GM12872 (cell line): ENCODE results near the gene HENMT1.

Experiments used
- TF ChIP-seq, protein P1 (sequence below): IDR thresholded peaks from 3 replicates; pipeline ENCODE4 v1.5.1; 2011; ENCODE audit warnings: low read depth, mild to moderate bottlenecking, low read length, moderate library complexity; ENCODE audit not compliant: insufficient read depth

Gene HENMT1

DNA sequence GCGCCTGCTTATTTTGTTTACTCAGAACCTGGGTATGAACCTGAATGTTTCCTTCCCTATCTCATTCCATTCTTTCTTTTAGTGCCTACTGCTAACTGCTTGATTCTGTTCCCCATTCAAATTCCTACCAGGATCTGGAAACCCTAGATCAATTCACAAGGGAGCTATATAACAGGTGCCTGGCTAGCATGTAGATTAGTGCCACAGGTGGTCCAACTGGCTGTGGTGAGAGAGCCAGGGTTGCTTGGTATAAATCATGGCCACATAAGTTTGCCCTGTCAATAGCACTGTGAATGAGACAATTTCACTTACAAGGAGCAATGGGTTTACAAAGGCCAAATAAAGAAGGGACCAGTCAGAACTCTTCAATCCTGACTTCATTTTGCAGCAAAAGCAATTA, 24.6 kb upstream of the HENMT1 start:
- TF ChIP-seq, protein P1, sequence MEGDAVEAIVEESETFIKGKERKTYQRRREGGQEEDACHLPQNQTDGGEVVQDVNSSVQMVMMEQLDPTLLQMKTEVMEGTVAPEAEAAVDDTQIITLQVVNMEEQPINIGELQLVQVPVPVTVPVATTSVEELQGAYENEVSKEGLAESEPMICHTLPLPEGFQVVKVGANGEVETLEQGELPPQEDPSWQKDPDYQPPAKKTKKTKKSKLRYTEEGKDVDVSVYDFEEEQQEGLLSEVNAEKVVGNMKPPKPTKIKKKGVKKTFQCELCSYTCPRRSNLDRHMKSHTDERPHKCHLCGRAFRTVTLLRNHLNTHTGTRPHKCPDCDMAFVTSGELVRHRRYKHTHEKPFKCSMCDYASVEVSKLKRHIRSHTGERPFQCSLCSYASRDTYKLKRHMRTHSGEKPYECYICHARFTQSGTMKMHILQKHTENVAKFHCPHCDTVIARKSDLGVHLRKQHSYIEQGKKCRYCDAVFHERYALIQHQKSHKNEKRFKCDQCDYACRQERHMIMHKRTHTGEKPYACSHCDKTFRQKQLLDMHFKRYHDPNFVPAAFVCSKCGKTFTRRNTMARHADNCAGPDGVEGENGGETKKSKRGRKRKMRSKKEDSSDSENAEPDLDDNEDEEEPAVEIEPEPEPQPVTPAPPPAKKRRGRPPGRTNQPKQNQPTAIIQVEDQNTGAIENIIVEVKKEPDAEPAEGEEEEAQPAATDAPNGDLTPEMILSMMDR: no peak

DNA sequence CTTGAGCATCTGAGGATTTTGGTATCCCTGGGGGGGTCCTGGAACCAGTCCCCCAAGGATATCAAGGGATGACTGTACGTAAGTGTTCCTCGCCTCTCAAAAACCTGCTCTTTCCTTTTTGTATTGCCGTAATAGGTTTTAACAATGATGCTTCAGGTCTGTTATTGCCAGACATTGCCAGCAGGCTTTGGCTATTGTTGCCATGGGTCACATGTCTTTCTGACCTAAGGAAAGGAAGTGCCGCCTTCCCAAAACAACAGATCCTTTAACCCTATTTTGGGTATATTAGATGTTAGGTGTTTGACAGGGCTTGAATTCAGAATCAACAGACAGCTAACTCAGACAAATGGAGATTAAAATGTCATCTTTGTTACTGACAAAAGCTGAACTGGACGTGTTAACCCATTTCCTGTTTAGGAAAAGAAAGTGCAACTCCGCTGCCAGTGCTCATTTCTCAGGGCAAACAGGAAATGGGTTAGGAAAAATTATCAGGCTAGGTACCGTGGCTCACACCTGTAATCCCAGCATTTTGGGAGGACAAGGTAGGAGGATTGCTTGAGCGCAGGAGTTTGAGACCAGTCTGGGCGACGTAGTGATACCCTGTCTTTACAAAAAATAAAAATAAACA, 18.8 kb upstream of the HENMT1 start:
- TF ChIP-seq, protein P1: no peak

DNA sequence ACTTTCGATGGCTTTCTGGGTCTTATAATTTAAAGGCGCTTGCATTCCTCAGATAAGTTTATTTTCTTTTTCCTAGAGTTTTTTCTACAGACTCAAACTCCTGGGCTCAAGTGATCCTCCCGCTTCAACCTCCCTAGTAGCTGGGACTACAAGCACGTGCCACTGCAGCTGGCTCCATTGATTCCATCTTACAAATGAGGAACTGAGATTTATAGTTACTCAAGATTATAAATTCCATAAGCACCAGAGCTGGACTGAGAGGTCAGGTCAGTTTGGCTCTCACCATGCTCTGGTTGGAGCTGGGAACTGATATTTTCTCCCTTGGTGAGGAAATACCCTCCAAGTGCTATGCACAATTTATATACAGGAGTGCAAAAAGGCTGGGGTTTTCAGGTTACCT, 17.8 kb upstream of the HENMT1 start:
- TF ChIP-seq, protein P1: no peak

DNA sequence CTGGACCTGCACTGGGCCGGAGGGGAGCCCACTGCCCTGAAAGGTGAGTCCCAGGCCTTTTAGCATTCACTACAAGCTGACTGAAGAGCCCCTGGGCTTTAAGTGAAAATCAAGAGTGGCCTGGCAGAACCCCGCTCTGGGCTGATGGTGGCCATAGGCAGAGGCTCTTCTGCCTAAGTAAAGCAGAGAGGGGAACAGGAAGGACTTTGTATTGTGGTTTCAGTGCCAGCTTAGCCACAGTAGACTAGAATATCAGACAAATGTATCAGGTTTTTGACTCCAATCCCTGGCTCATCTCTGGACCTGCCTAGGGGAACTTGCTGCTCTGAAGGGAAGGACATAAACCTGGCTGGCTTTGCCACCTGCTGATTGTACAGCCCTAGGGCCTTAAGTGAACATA, 10.2 kb upstream of the HENMT1 start:
- TF ChIP-seq, protein P1: no peak

DNA sequence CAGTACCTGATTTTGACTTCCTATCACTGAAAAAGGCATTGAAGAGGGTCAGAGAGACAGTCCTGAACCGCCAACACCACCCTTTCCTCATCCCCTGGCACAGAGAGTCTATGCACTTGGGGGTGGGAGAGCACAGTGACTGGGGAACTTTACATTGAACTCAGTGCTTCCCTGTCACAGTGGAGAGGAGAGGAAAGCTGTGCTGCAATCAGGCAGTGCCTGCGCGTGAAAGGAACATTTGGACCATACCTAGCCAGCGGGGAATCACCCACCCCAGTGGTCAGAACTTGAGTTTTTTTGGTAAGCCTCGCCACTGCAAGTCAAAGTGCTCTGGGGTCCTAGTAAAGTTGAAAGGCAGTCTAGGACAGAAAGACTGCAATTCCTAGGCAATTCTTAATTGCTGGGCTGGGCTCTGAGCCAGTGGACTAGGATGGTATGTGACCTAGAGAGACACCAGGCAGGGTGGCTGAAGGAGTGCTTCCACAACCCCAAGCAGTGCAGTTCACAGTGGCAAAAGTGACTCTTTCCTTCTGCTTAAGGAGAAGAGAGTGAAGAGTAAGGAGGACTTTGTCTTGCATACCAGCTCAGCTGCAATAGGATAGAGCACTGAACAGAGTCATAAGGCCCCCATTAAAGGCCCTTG, 9.4 kb upstream of the HENMT1 start:
- TF ChIP-seq, protein P1: no peak

DNA sequence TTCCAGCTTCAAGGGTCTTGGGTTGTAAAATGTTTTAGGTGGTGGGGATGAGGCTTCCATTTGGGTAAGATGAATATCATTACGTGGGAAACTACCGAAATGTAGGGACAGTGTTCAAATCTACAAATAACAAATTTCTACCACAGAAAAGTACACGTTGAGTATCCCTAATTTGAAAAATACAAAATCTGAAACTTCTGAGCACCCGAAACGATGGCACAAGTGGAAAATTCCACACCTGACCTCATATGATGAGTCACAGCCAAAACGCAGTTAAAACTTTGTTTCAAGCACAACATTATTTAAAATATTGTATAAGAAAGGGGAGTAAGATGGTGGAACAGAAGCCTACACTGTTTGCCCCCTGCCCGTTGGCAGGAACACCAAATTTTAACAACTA, 8.8 kb upstream of the HENMT1 start:
- TF ChIP-seq, protein P1: no peak

DNA sequence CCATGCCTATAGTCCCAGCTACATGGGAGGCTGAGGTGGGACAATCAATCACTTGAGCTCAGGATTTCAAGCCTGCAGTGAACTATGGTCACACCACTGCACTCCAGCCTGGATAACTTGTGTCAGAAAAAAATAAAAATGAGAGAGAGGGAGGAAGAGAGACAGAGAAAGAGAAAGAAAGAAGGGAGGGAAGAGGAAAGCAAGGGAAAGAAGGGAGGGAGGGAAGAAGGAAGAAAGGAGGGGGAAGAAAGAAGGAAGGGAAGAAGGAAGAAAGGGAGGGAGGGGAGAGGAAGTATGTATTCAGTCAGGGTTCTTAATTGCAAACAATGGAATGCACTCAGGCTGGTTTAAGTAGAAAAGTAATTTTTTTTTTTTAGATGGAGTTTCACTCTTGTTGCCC, 7.9 kb upstream of the HENMT1 start:
- TF ChIP-seq, protein P1: no peak
